ENCODE measurements around the gene NR3C1.

The NR3C1 gene

DNA sequence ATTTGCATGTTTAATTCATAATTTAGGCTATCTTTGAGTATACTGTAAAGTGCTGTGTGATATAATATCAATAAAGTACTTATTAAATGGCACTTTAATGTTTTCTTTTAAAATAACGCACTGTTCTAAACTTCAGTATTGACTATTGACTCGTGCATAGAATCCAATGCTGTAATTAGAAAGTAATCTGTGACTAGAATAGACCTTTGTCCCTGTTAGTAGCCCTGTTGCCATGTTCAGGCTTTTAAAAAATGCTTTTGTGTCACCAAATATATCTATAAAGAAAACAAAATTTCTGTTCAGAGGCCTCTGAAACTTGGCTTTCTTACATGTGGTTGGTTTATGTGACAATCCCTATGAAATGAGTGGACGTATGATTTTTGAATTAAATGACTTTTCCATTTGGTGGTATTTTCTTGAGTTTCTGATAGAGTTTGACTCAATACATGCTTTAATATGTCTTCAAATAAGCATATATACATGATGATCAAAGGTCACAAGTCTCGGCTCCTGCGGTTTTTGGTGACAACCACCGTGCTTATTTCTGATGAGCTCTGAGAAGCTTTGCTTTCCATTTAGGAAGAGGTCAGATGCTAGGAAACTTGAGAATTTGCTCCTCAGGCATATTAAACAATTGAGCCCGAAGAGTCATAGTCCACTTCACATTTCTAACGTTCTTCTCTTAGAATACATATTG, 174.7 kb downstream of the NR3C1 start:
- no peak for DNase-seq

Measured in stimulated activated CD4-positive, alpha-beta T cell treated with anti-CD3 and anti-CD28 coated beads, Interleukin-4, amount 100 ng/mL, for 4 hours (primary cell).